Vagina (tissue), 2 donors: Measurements from ENCODE around the gene ZNF324B. TPM values are rescaled to one million over a fixed set of nuclear protein-coding genes. Genes with fewer than 3 reads are reported as not detected.

ENCODE experiments used
- DNase-seq, 2 donors: peaks; one replicate each; pipeline ENCODE4 v3.0.0-alpha.2; 2017; ENCODE audit errors: extremely low spot score in 2 of 2
- H3K27ac ChIP-seq: fragments of 200-600 bp; sonication (generic); one replicate; pipeline ENCODE4 v1.5.1; 2019
- H3K27me3 ChIP-seq: fragments of 200-600 bp; sonication (generic); one replicate; pipeline ENCODE4 v1.5.1; 2019
- H3K36me3 ChIP-seq, 2 donors: fragments of 200-600 bp; sonication (generic); one replicate each; pipeline ENCODE4 v1.5.1; 2017 to 2019
- H3K4me1 ChIP-seq: fragments of 200-600 bp; sonication (generic); one replicate; pipeline ENCODE4 v1.5.1; 2019
- H3K4me3 ChIP-seq, 2 donors: fragments of 200-600 bp; sonication (generic); 1 replicate in 1 of 2; 2 replicates in 1 of 2; pipeline ENCODE4 v1.5.1; 2016 to 2019
- H3K9me3 ChIP-seq: fragments of 200-600 bp; sonication (generic); one replicate; pipeline ENCODE4 v1.5.1; 2019
- POLR2A ChIP-seq, 2 donors: fragments of 450-650 bp; IDR thresholded peaks; one replicate each; pipeline ENCODE4 v1.6.1; 2017; ENCODE audit warnings: antibody characterized with exemption in 2 of 2, mild to moderate bottlenecking in 2 of 2, moderate library complexity in 2 of 2
- POLR2AphosphoS5 ChIP-seq, 2 donors: sonication (generic); formaldehyde crosslinking; IDR thresholded peaks; one replicate each; pipeline ENCODE4 v1.9.0; 2017; ENCODE audit warnings: antibody characterized with exemption in 2 of 2, mild to moderate bottlenecking in 2 of 2, low read depth in 1 of 2; ENCODE audit not compliant: insufficient read depth in 1 of 2
- intact Hi-C: fragments of 100-400 bp; cut with DNase I; formaldehyde crosslinking; loops from one replicate; pipeline ENCODE4 v1.15.1; 2023
- total RNA-seq: library from RNA; depleted of rRNA; stranded (reverse); fragments of >200 nt; gene quantifications from one replicate; pipeline ENCODE4 v1.2.3, GENCODE V29; 2016
- TF ChIP-seq, protein P1 (sequence below), 3 experiments: fragments of 450-650 bp in 2 of 3; fragments of 200-600 bp in 1 of 3; sonication (generic) in 1 of 3; IDR thresholded peaks; one replicate each; pipeline ENCODE4 v1.5.1; 2017 to 2019; ENCODE audit warnings: antibody characterized with exemption in 3 of 3, mild to moderate bottlenecking in 2 of 3, moderate library complexity in 2 of 3

Gene ZNF324B
- total RNA-seq, 1 donor from 2014 or later, result 4.2 TPM

DNA sequence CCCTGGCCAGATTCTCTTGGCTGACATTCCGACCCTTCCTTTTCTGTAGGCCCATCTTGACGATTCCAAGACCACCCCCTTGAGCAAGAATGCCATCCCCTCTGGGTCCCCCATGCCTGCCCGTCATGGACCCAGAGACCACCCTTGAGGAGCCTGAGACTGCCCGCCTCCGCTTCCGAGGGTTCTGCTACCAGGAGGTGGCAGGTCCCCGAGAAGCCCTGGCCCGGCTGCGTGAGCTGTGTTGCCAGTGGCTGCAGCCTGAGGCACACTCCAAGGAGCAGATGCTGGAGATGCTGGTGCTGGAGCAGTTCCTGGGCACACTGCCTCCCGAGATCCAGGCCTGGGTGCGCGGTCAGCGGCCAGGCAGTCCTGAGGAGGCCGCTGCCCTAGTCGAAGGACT is 25.7 kb downstream of the ZNF324B start:
- Histone ChIP-seq H3K4me3 (no peak overlapping the region), H3K36me3 (peaks cover 0 to 2% of the 10 kb centered on the region in 2 donors)

DNA sequence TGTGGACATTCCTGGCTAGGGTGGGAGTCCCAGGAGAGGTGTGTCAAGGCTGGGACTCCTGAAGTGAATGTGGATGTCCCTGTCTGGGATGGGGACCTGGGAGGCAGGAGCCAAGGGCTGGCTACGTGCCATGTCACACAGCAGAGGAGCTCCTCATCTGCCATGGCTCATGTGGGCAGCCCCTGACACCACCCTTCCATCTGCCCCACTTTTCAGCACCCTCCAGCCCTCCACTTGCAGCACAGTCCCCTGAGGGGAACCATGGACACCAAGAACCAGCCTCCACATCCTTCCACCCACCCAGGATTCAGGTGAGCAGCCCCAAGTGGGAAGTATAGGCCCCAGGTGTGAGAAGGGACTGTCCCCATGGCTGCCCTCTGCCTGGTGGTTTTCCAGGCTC is 26.4 kb downstream of the ZNF324B start:
- H3K36me3 ChIP-seq, result no peaks in the 10 kb centered on the region

More for the DNA sequence above, 25.7 kb downstream of the ZNF324B start:
- no peaks in the 10 kb centered on the region for H3K27me3 ChIP-seq
- DNase-seq, result peak in 1 of 2 donors; percentile 87
- intact Hi-C loops, result no loop called here
- TF ChIP-seq, protein P1, sequence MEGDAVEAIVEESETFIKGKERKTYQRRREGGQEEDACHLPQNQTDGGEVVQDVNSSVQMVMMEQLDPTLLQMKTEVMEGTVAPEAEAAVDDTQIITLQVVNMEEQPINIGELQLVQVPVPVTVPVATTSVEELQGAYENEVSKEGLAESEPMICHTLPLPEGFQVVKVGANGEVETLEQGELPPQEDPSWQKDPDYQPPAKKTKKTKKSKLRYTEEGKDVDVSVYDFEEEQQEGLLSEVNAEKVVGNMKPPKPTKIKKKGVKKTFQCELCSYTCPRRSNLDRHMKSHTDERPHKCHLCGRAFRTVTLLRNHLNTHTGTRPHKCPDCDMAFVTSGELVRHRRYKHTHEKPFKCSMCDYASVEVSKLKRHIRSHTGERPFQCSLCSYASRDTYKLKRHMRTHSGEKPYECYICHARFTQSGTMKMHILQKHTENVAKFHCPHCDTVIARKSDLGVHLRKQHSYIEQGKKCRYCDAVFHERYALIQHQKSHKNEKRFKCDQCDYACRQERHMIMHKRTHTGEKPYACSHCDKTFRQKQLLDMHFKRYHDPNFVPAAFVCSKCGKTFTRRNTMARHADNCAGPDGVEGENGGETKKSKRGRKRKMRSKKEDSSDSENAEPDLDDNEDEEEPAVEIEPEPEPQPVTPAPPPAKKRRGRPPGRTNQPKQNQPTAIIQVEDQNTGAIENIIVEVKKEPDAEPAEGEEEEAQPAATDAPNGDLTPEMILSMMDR (IDR thresholded peaks at IDR 0.05), result no peak
- no peak for TF ChIP-seq POLR2AphosphoS5 (IDR thresholded peaks at IDR 0.05; ENCODE audit: insufficient read depth in 1 of 2, low read depth in 1 of 2)
- TF ChIP-seq POLR2A (IDR thresholded peaks at IDR 0.05), result no peak
- peak overlapping the region; percentile 75 for H3K27ac ChIP-seq
- H3K9me3 ChIP-seq, result no peaks in the 10 kb centered on the region
- peaks cover 20% of the 10 kb centered on the region for H3K4me1 ChIP-seq

DNA sequence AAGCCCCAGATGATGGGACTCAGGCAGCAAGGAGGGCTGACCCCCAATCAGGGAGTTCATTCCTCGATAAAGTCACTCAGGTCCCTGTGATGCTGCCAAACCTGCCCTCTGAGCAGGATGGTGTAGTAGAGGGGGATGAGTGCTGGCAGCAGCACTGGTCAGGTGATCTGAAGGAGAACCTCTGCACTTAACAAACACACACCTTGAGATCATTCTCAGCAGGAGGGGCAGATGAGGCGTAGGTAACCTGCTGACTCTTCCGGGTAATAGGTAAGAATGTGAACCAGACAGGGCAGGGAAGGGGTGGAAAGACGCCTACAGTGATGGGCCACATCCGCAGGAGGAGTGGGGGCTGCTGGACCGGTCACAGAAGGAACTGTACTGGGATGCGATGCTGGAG is 27.9 kb downstream of the ZNF324B start:
- peaks cover 20% of the 10 kb centered on the region for H3K4me1 ChIP-seq
- intact Hi-C loops, result no loop called here

More for the DNA sequence above, 26.4 kb downstream of the ZNF324B start:
- Histone ChIP-seq H3K4me1 (peaks cover 20% of the 10 kb centered on the region), H3K9me3 (no peaks in the 10 kb centered on the region), H3K27ac (no peak overlapping the region), H3K27me3 (no peaks in the 10 kb centered on the region), H3K4me3 (no peak overlapping the region)
- intact Hi-C loops, result no loop called here
- TF ChIP-seq POLR2A (IDR thresholded peaks at IDR 0.05), result no peak
- no peak for TF ChIP-seq POLR2AphosphoS5 (IDR thresholded peaks at IDR 0.05; ENCODE audit: insufficient read depth in 1 of 2, low read depth in 1 of 2)
- TF ChIP-seq, protein P1 (IDR thresholded peaks at IDR 0.05), result no peak
- DNase-seq, result peak; percentile 86 to 87

DNA sequence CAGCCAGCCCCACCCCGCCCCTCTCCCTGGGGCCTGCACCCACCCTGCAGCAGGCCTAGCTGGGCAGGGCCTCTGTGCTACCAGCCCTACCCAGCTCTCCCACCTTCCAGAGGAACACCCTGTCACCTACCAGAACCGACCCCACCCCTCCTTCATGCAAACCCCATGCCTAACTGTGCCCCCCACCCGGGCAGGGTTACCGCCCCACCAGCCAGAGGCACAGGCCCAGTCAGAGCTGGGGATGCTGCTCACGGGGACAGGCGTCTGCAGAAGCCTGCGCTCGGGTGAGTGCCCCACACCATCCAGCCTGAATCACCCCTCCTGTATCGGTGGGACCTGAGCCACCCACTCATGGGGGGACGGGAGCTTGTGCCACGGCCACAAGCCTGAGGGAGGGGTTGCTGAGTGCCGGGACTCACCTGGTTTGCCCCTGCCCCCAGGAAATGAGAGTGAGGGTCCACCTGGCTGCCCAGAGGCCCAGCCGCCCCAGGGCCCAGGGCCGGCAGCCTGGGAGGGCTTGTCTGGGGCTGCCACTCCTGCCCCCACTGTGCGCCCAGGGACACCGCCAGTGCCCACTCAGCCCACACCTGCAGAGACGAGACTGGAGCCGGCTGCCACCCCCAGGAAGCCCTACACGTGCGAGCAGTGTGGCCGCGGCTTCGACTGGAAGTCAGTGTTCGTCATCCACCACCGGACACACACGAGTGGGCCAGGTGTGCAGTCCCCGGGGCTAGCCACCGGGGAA is 28.5 kb downstream of the ZNF324B start:
- H3K27ac ChIP-seq, result no peak overlapping the region
- H3K36me3 ChIP-seq, result no peaks in the 10 kb centered on the region
- H3K4me3 ChIP-seq, result no peak overlapping the region
- no peaks in the 10 kb centered on the region for H3K9me3 ChIP-seq
- peaks cover 17% of the 10 kb centered on the region for H3K4me1 ChIP-seq
- DNase-seq, result no peak
- no peaks in the 10 kb centered on the region for H3K27me3 ChIP-seq
- TF ChIP-seq, protein P1 (IDR thresholded peaks at IDR 0.05), result no peak
- intact Hi-C loops, result no loop called here

More for the DNA sequence above, 27.9 kb downstream of the ZNF324B start:
- H3K9me3 ChIP-seq, result no peaks in the 10 kb centered on the region
- no peak overlapping the region for H3K4me3 ChIP-seq
- H3K27me3 ChIP-seq, result no peaks in the 10 kb centered on the region
- no peak for DNase-seq
- TF ChIP-seq POLR2A (IDR thresholded peaks at IDR 0.05), result no peak
- TF ChIP-seq, protein P1 (IDR thresholded peaks at IDR 0.05), result no peak
- no peak for TF ChIP-seq POLR2AphosphoS5 (IDR thresholded peaks at IDR 0.05; ENCODE audit: insufficient read depth in 1 of 2, low read depth in 1 of 2)
- no peaks in the 10 kb centered on the region for H3K36me3 ChIP-seq
- H3K27ac ChIP-seq, result no peak overlapping the region

DNA sequence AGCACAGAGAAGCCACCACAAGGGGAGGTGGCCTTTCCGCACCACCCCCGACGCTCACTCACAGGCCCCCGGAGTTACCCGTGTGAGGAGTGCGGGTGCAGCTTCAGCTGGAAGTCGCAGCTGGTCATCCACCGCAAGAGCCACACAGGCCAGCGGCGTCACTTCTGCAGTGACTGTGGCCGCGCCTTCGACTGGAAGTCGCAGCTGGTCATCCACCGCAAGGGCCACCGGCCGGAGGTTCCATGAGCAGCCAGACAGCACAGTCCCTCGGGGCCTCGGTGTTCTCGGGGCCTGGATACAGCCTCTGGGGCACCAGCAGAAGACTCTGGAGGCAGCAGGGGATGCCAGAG is 29.0 kb downstream of the ZNF324B start:
- DNase-seq, result no peak
- Histone ChIP-seq H3K27me3 (no peaks in the 10 kb centered on the region), H3K36me3 (no peaks in the 10 kb centered on the region), H3K4me3 (no peak overlapping the region), H3K9me3 (no peaks in the 10 kb centered on the region), H3K4me1 (peaks cover 12% of the 10 kb centered on the region), H3K27ac (no peak overlapping the region)
- intact Hi-C loops, result no loop called here
- TF ChIP-seq, protein P1 (IDR thresholded peaks at IDR 0.05), result no peak
- no peak for TF ChIP-seq POLR2A (IDR thresholded peaks at IDR 0.05)
- no peak for TF ChIP-seq POLR2AphosphoS5 (IDR thresholded peaks at IDR 0.05; ENCODE audit: insufficient read depth in 1 of 2, low read depth in 1 of 2)
